ENCODE measurements around the gene PUM1.

The PUM1 gene

GRCh38 chr1:30882678-30883388 is 182.7 kb downstream of the PUM1 start:
- H3K27me3 Mint-ChIP-seq (ENCODE audit: low read depth), result peaks cover 24% of the 10 kb centered on the region

More at GRCh38 chr1:30882678-30883388, 182.7 kb downstream of the PUM1 start:
- H3K4me1 Mint-ChIP-seq (ENCODE audit: low read depth), result peaks cover 4% of the 10 kb centered on the region
- no peak overlapping the region for H3K4me3 Mint-ChIP-seq
- H3K36me3 Mint-ChIP-seq (ENCODE audit: low read depth), result no peaks in the 10 kb centered on the region
- no peak overlapping the region for H3K27ac Mint-ChIP-seq
- H3K9me3 Mint-ChIP-seq, result no peaks in the 10 kb centered on the region
